Hepatocyte (in vitro differentiated cells): ENCODE measurements around the gene NDUFB7. TPM values are rescaled to one million over a fixed set of nuclear protein-coding genes. Genes with fewer than 3 reads are reported as not detected.

Experiments
- DNase-seq: peaks from one replicate; pipeline ENCODE4 v3.0.0-alpha.2; 2016; ENCODE audit warnings: low spot score
- H2AFZ ChIP-seq: fragments of 200-600 bp; sonication (generic); 2 replicates; pipeline ENCODE4 v1.6.0; 2016; ENCODE audit warnings: antibody characterized with exemption, mild to moderate bottlenecking
- H3K27ac ChIP-seq: fragments of 200-600 bp; sonication (generic); 2 replicates; pipeline ENCODE4 v1.5.1; 2016; ENCODE audit warnings: mild to moderate bottlenecking
- H3K27me3 ChIP-seq: fragments of 200-600 bp; sonication (generic); 2 replicates; pipeline ENCODE4 v1.6.1; 2016
- H3K36me3 ChIP-seq: fragments of 200-600 bp; sonication (generic); replicated peaks from 2 replicates; pipeline ENCODE4 v1.5.1; 2016; ENCODE audit warnings: low read depth; ENCODE audit not compliant: insufficient read depth
- H3K4me1 ChIP-seq: fragments of 200-600 bp; sonication (generic); 2 replicates; pipeline ENCODE4 v1.5.1; 2016; ENCODE audit warnings: mild to moderate bottlenecking, moderate library complexity; ENCODE audit not compliant: insufficient read depth
- H3K4me2 ChIP-seq: fragments of 200-600 bp; sonication (generic); 2 replicates; pipeline ENCODE4 v1.6.0; 2016
- H3K4me3 ChIP-seq: fragments of 200-600 bp; sonication (generic); 2 replicates; pipeline ENCODE4 v1.5.1; 2016; ENCODE audit warnings: mild to moderate bottlenecking
- H3K79me2 ChIP-seq: fragments of 200-600 bp; sonication (generic); 2 replicates; pipeline ENCODE4 v1.6.0; 2017; ENCODE audit warnings: mild to moderate bottlenecking
- H3K9me2 ChIP-seq: fragments of 200-600 bp; sonication (generic); replicated peaks from 2 replicates; pipeline ENCODE4 v1.6.0; 2017; ENCODE audit warnings: mild to moderate bottlenecking; ENCODE audit not compliant: insufficient read depth
- H3K9me3 ChIP-seq: fragments of 200-600 bp; sonication (generic); 2 replicates; pipeline ENCODE4 v1.5.1; 2016; ENCODE audit warnings: low read depth, mild to moderate bottlenecking
- H4K20me1 ChIP-seq: fragments of 200-600 bp; sonication (generic); 2 replicates; pipeline ENCODE4 v1.6.0; 2016; ENCODE audit warnings: mild to moderate bottlenecking; ENCODE audit not compliant: insufficient read depth, poor library complexity, severe bottlenecking
- CTCF ChIP-seq: fragments of 200-600 bp; sonication (generic); IDR thresholded peaks from 2 replicates; pipeline ENCODE4 v1.5.1; 2016; ENCODE audit warnings: antibody characterized with exemption, mild to moderate bottlenecking; ENCODE audit not compliant: poor library complexity
- EZH2 ChIP-seq: fragments of 200-600 bp; sonication (generic); IDR thresholded peaks from 2 replicates; pipeline ENCODE4 v1.6.1; 2016; ENCODE audit warnings: antibody characterized with exemption, mild to moderate bottlenecking, borderline replicate concordance
- EZH2phosphoT487 ChIP-seq: fragments of 200-600 bp; sonication (generic); IDR thresholded peaks from one replicate; pipeline ENCODE4 v1.6.1; 2018; ENCODE audit warnings: antibody characterized with exemption, mild to moderate bottlenecking, low read depth, moderate library complexity; ENCODE audit not compliant: unreplicated experiment, severe bottlenecking
- WGBS: methylation state at CpG from one replicate; pipeline ENCODE4 v1.1.6; 2016; ENCODE audit warnings: low lambda C conversion rate; ENCODE audit errors: missing lambda C conversion rate; 5-methylcytosine and 5-hydroxymethylcytosine counted together
- polyA plus RNA-seq: library from polyadenylated mRNA; unstranded; fragments of >200 nt; fragmentation: Nextera tagmentation; extraction: Ambion mirVana; gene quantifications from 2 replicates; pipeline ENCODE4 v1.2.1, GENCODE V29; 2016
- total RNA-seq: library from RNA; depleted of rRNA; stranded (reverse); fragments of >200 nt; gene quantifications from 2 replicates; pipeline ENCODE4 v1.2.3, GENCODE V29; 2014

NDUFB7 gene
- total and polyA plus RNA-seq, 2 experiments from 2014 or later, result 201 to 354 TPM

DNA sequence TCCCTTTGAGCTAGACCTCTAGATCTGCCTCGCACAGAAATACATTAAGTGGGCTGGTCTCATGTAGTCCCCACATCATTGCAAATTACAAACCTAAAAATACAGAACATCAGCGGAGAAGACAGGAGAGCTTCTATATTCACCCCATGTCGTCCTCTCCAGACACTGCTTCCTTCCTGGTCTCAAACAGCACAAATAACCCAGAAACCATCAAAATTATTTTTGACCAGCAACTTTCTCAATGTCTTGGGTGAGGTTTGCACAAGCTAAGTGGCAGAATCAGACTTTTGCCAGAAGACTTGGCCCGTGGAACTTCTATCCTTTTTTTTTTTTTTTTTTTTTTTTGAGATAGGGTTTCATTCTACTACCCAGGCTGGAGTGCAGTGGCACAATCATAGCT, 39.2 kb upstream of the NDUFB7 start:
- H2AFZ ChIP-seq, result no peak overlapping the region
- WGBS, result 67% methylated on average over 4 of the region's 4 CpGs
- TF ChIP-seq EZH2 (no peak), CTCF (no peak), EZH2phosphoT487 (no peak)
- H3K4me3 ChIP-seq, result no peak overlapping the region
- H3K27ac ChIP-seq, result no peak overlapping the region
- H3K27me3 ChIP-seq, result no peaks in the 10 kb centered on the region
- DNase-seq, result no peak
- no peaks in the 10 kb centered on the region for H3K36me3 ChIP-seq
- no peak overlapping the region for H3K4me2 ChIP-seq
- H3K9me2 ChIP-seq, result no peaks in the 10 kb centered on the region
- no peaks in the 10 kb centered on the region for H3K4me1 ChIP-seq
- no peaks in the 10 kb centered on the region for H3K9me3 ChIP-seq
- no peaks in the 10 kb centered on the region for H3K79me2 ChIP-seq
- no peaks in the 10 kb centered on the region for H4K20me1 ChIP-seq

- H3K79me2 ChIP-seq, result no peaks in the 10 kb centered on the region
- TF ChIP-seq CTCF (no peak), EZH2 (no peak), EZH2phosphoT487 (no peak)
- 74% methylated on average over 9 of the region's 9 CpGs for WGBS
Observed at GRCh38 chr19:14606627-14607026, 34.8 kb upstream of the NDUFB7 start.

GRCh38 chr19:14603990-14604387, 32.1 kb upstream of the NDUFB7 start:
- 79% methylated on average over 2 of the region's 2 CpGs for WGBS
- H3K4me1 ChIP-seq, result no peaks in the 10 kb centered on the region

More at GRCh38 chr19:14606627-14607026, 34.8 kb upstream of the NDUFB7 start:
- H4K20me1 ChIP-seq, result no peaks in the 10 kb centered on the region
- no peaks in the 10 kb centered on the region for H3K9me3 ChIP-seq
- no peak overlapping the region for H3K4me3 ChIP-seq
- H3K27me3 ChIP-seq, result no peaks in the 10 kb centered on the region
- no peak overlapping the region for H2AFZ ChIP-seq
- no peaks in the 10 kb centered on the region for H3K4me1 ChIP-seq
- H3K9me2 ChIP-seq, result no peaks in the 10 kb centered on the region
- no peak for DNase-seq
- no peaks in the 10 kb centered on the region for H3K36me3 ChIP-seq
- H3K4me2 ChIP-seq, result no peak overlapping the region
- no peak overlapping the region for H3K27ac ChIP-seq

More at GRCh38 chr19:14603990-14604387, 32.1 kb upstream of the NDUFB7 start:
- TF ChIP-seq CTCF (no peak), EZH2phosphoT487 (no peak), EZH2 (no peak)
- Histone ChIP-seq H2AFZ (no peak overlapping the region), H3K79me2 (no peaks in the 10 kb centered on the region), H3K9me2 (no peaks in the 10 kb centered on the region), H3K27ac (no peak overlapping the region), H3K4me2 (no peak overlapping the region), H3K36me3 (no peaks in the 10 kb centered on the region), H3K4me3 (no peak overlapping the region), H3K27me3 (no peaks in the 10 kb centered on the region), H4K20me1 (no peaks in the 10 kb centered on the region), H3K9me3 (no peaks in the 10 kb centered on the region)
- DNase-seq, result no peak
